GM11168 (cell line): ENCODE results near the gene RPH3AL.

Experiments
- in situ Hi-C: fragments of 300-500 bp; cut with MboI; formaldehyde crosslinking; loops from one replicate; pipeline ENCODE4 v1.12.0; 2022; ENCODE audit warnings: low sequenced_read_pairs; ENCODE audit not compliant: unreplicated experiment

RPH3AL gene

GRCh38 chr17:353838-354234 is 1.2 kb upstream of the RPH3AL start:
- in situ Hi-C loops: no loop called here

- in situ Hi-C loops: no loop called here
Measured at GRCh38 chr17:353213-353837, 718 bp upstream of the RPH3AL start.

- in situ Hi-C loops: no loop called here
Measured at GRCh38 chr17:351875-352420, 659 bp downstream of the RPH3AL start.

GRCh38 chr17:351449-351738 is 1.2 kb downstream of the RPH3AL start:
- in situ Hi-C loops: no loop called here

GRCh38 chr17:350706-351448 is 1.7 kb downstream of the RPH3AL start:
- in situ Hi-C loops: no loop called here

- in situ Hi-C loops: no loop called here
Measured at GRCh38 chr17:349666-350065, 2.9 kb downstream of the RPH3AL start.

GRCh38 chr17:348692-349425 is 3.7 kb downstream of the RPH3AL start:
- in situ Hi-C loops: no loop called here

GRCh38 chr17:348012-348411 is 4.6 kb downstream of the RPH3AL start:
- in situ Hi-C loops: no loop called here

GRCh38 chr17:347309-347899 is 5.2 kb downstream of the RPH3AL start:
- in situ Hi-C loops: no loop called here

- in situ Hi-C loops: no loop called here
Measured at GRCh38 chr17:345992-346785, 6.4 kb downstream of the RPH3AL start.

- in situ Hi-C loops: no loop called here
Measured at GRCh38 chr17:345261-345660, 7.3 kb downstream of the RPH3AL start.

- in situ Hi-C loops: no loop called here
Measured at GRCh38 chr17:343875-344752, 8.5 kb downstream of the RPH3AL start.

GRCh38 chr17:343211-343610 is 9.4 kb downstream of the RPH3AL start:
- in situ Hi-C loops: no loop called here

- in situ Hi-C loops: no loop called here
Measured at GRCh38 chr17:340074-340473, 12.5 kb downstream of the RPH3AL start.

GRCh38 chr17:339193-340061 is 13.2 kb downstream of the RPH3AL start:
- in situ Hi-C loops: no loop called here

GRCh38 chr17:338442-339192 is 14.0 kb downstream of the RPH3AL start:
- in situ Hi-C loops: no loop called here

GRCh38 chr17:337866-338265 is 14.7 kb downstream of the RPH3AL start:
- in situ Hi-C loops: no loop called here

GRCh38 chr17:337453-337852 is 15.2 kb downstream of the RPH3AL start:
- in situ Hi-C loops: no loop called here
